GM23338 (cell line): ENCODE measurements around the gene C1orf174. TPM values are rescaled to one million over a fixed set of nuclear protein-coding genes. Genes with fewer than 3 reads are reported as not detected.

Experiments used
- ATAC-seq: fragments of 200-7000 bp; cut with Tn5 transposase; 3 replicates; pipeline ENCODE4 v1.9.1; 2020
- DNase-seq: peaks from one replicate; pipeline ENCODE4 v3.0.0-alpha.2; 2015; ENCODE audit warnings: low spot score
- H2AFZ ChIP-seq: fragments of 200-600 bp; sonication (generic); 2 replicates; pipeline ENCODE4 v1.8.0; 2016; ENCODE audit warnings: antibody characterized with exemption, mild to moderate bottlenecking, moderate library complexity
- H3F3A ChIP-seq: fragments of 200-600 bp; sonication (generic); replicated peaks from 2 replicates; pipeline ENCODE4 v1.8.0; 2017; ENCODE audit warnings: antibody characterized with exemption, mixed run types, low read depth
- H3K27ac ChIP-seq: fragments of 200-600 bp; sonication (generic); 2 replicates; pipeline ENCODE4 v1.6.1; 2016; ENCODE audit warnings: low read depth
- H3K27me3 ChIP-seq: fragments of 200-600 bp; sonication (generic); 2 replicates; pipeline ENCODE4 v1.8.0; 2016; ENCODE audit warnings: mild to moderate bottlenecking, mixed run types, moderate library complexity; ENCODE audit not compliant: insufficient read depth
- H3K36me3 ChIP-seq: fragments of 200-600 bp; sonication (generic); 2 replicates; pipeline ENCODE4 v1.8.0; 2016; ENCODE audit warnings: mild to moderate bottlenecking; ENCODE audit not compliant: insufficient read depth
- H3K4me1 ChIP-seq: fragments of 200-600 bp; sonication (generic); 2 replicates; pipeline ENCODE4 v1.8.0; 2016; ENCODE audit warnings: mild to moderate bottlenecking, moderate library complexity; ENCODE audit not compliant: insufficient read depth
- H3K4me2 ChIP-seq: fragments of 200-600 bp; sonication (generic); 2 replicates; pipeline ENCODE4 v1.7.1; 2017; ENCODE audit warnings: mixed run types
- H3K4me3 ChIP-seq: fragments of 200-600 bp; sonication (generic); 2 replicates; pipeline ENCODE4 v1.6.1; 2016; ENCODE audit warnings: mixed run types
- H3K79me2 ChIP-seq: fragments of 200-600 bp; sonication (generic); replicated peaks from 2 replicates; pipeline ENCODE4 v1.8.0; 2017; ENCODE audit warnings: mild to moderate bottlenecking; ENCODE audit not compliant: insufficient read depth
- H3K9me2 ChIP-seq: fragments of 200-600 bp; sonication (generic); 2 replicates; pipeline ENCODE4 v1.8.0; 2017; ENCODE audit not compliant: insufficient read depth
- H4K20me1 ChIP-seq: fragments of 200-600 bp; sonication (generic); replicated peaks from 2 replicates; pipeline ENCODE4 v1.8.0; 2017; ENCODE audit warnings: mild to moderate bottlenecking; ENCODE audit not compliant: insufficient read depth
- H3K27ac Mint-ChIP-seq: 2 replicates; pipeline ENCODE4 v1.8.0; 2020; ENCODE audit warnings: inconsistent platforms, mild to moderate bottlenecking, moderate library complexity, mixed read lengths
- H3K27me3 Mint-ChIP-seq: 3 replicates; pipeline ENCODE4 v1.8.0; 2022; ENCODE audit warnings: low read depth, mild to moderate bottlenecking, moderate library complexity, mixed read lengths, inconsistent platforms; ENCODE audit not compliant: insufficient read depth, poor library complexity
- H3K36me3 Mint-ChIP-seq: 3 replicates; pipeline ENCODE4 v1.8.0; 2021; ENCODE audit warnings: low read depth, mild to moderate bottlenecking, inconsistent platforms, moderate library complexity, mixed read lengths
- H3K4me1 Mint-ChIP-seq: 3 replicates; pipeline ENCODE4 v1.8.0; 2020; ENCODE audit warnings: mild to moderate bottlenecking, inconsistent platforms, mixed read lengths
- H3K4me3 Mint-ChIP-seq: 3 replicates; pipeline ENCODE4 v1.8.0; 2021; ENCODE audit warnings: moderate library complexity, mild to moderate bottlenecking, inconsistent platforms, mixed read lengths
- H3K9me3 Mint-ChIP-seq: 3 replicates; pipeline ENCODE4 v1.8.0; 2020; ENCODE audit warnings: moderate library complexity, mild to moderate bottlenecking, inconsistent platforms, mixed read lengths
- CREB1 ChIP-seq: fragments of 250-450 bp; sonication (Bioruptor Pico); IDR thresholded peaks from 2 replicates; pipeline ENCODE4 v1.5.0; 2020; ENCODE audit warnings: low read depth, mild to moderate bottlenecking, moderate library complexity
- EZH2phosphoT487 ChIP-seq: fragments of 200-600 bp; sonication (generic); IDR thresholded peaks from one replicate; pipeline ENCODE4 v1.8.1; 2018; ENCODE audit warnings: antibody characterized with exemption; ENCODE audit not compliant: unreplicated experiment
- NANOG ChIP-seq: IDR thresholded peaks from 2 replicates; pipeline ENCODE4 v1.6.1; 2016; ENCODE audit warnings: antibody characterized with exemption, borderline replicate concordance
- REST ChIP-seq: IDR thresholded peaks from one replicate; pipeline ENCODE4 v1.6.1; 2018; ENCODE audit warnings: antibody characterized with exemption; ENCODE audit not compliant: unreplicated experiment
- STAT1 ChIP-seq: IDR thresholded peaks from one replicate; pipeline ENCODE4 v1.6.1; 2016; ENCODE audit warnings: antibody characterized with exemption; ENCODE audit not compliant: unreplicated experiment
- ZNF114 ChIP-seq: fragments of 250-450 bp; sonication (Bioruptor Pico); IDR thresholded peaks from 2 replicates; pipeline ENCODE4 v1.5.0; 2020; ENCODE audit warnings: mild to moderate bottlenecking, moderate library complexity
- polyA plus RNA-seq: library from polyadenylated mRNA; unstranded; fragments of >200 nt; fragmentation: Nextera tagmentation; extraction: Ambion mirVana; gene quantifications from 2 replicates; pipeline ENCODE4 v1.2.1, GENCODE V29; 2016
- total RNA-seq: library from RNA; depleted of rRNA; stranded (reverse); fragments of >200 nt; shearing (Covaris generic); gene quantifications from 2 replicates; pipeline ENCODE4 v1.2.3, GENCODE V29; 2014

Gene C1orf174
- total and polyA plus RNA-seq, 2 experiments from 2014 or later = 28.5 to 28.7 TPM

- H3K27ac Mint-ChIP-seq = no peak overlapping the region
- Histone ChIP-seq H4K20me1 (no peaks in the 10 kb centered on the region), H3K9me2 (no peaks in the 10 kb centered on the region), H3F3A (no peaks in the 10 kb centered on the region), H3K79me2 (no peaks in the 10 kb centered on the region), H3K36me3 (no peaks in the 10 kb centered on the region), H2AFZ (no peak overlapping the region), H3K27me3 (no peaks in the 10 kb centered on the region), H3K4me1 (no peaks in the 10 kb centered on the region), H3K27ac (no peak overlapping the region), H3K4me2 (no peak overlapping the region), H3K4me3 (no peak overlapping the region)
- peaks cover 81% of the 10 kb centered on the region for H3K9me3 Mint-ChIP-seq
- H3K4me1 Mint-ChIP-seq = 0 out of 3 replicates have a peak, but pooled peaks cover 2% of the 10 kb centered on the region
- peaks cover 3% of the 10 kb centered on the region for H3K27me3 Mint-ChIP-seq
- H3K36me3 Mint-ChIP-seq = peaks cover 22% of the 10 kb centered on the region
- no peak overlapping the region for H3K4me3 Mint-ChIP-seq
- DNase-seq = no peak
- no peak for TF ChIP-seq EZH2phosphoT487
- no peak for ATAC-seq
These were observed 43.0 kb upstream of the C1orf174 start for GRCh38 chr1:3943123-3943431.

- Mint-ChIP-seq H3K4me3 (no peak overlapping the region), H3K9me3 (peaks cover 81% of the 10 kb centered on the region), H3K36me3 (peaks cover 23% of the 10 kb centered on the region), H3K27me3 (peaks cover 5% of the 10 kb centered on the region), H3K27ac (no peak overlapping the region), H3K4me1 (0 out of 3 replicates have a peak, but pooled peaks cover 2% of the 10 kb centered on the region)
- DNase-seq (no peak), ATAC-seq (no peak)
- H3K79me2 ChIP-seq = no peaks in the 10 kb centered on the region
- H3K9me2 ChIP-seq = no peaks in the 10 kb centered on the region
- no peak overlapping the region for H2AFZ ChIP-seq
- no peaks in the 10 kb centered on the region for H3K4me1 ChIP-seq
- H3K27ac ChIP-seq = no peak overlapping the region
- no peaks in the 10 kb centered on the region for H3K36me3 ChIP-seq
- H3K4me3 ChIP-seq = no peak overlapping the region
- no peaks in the 10 kb centered on the region for H3K27me3 ChIP-seq
- no peaks in the 10 kb centered on the region for H4K20me1 ChIP-seq
- H3F3A ChIP-seq = no peaks in the 10 kb centered on the region
- TF ChIP-seq EZH2phosphoT487 (no peak), STAT1 (no peak), NANOG (no peak)
- H3K4me2 ChIP-seq = no peak overlapping the region
These were observed 42.5 kb upstream of the C1orf174 start for GRCh38 chr1:3942416-3943122.

GRCh38 chr1:3940754-3941345, 40.8 kb upstream of the C1orf174 start:
- H3K79me2 ChIP-seq = no peaks in the 10 kb centered on the region
- H3K4me3 ChIP-seq = no peak overlapping the region
- DNase-seq = no peak
- peaks cover 81% of the 10 kb centered on the region for H3K9me3 Mint-ChIP-seq
- no peaks in the 10 kb centered on the region for H3K9me2 ChIP-seq
- peaks cover 23% of the 10 kb centered on the region for H3K36me3 Mint-ChIP-seq
- H3K4me3 Mint-ChIP-seq = no peak overlapping the region
- no peaks in the 10 kb centered on the region for H3K36me3 ChIP-seq
- no peaks in the 10 kb centered on the region for H3K4me1 ChIP-seq
- H3F3A ChIP-seq = no peaks in the 10 kb centered on the region
- no peak overlapping the region for H2AFZ ChIP-seq
- no peak overlapping the region for H3K27ac ChIP-seq
- 0 out of 3 replicates have a peak, but pooled peaks cover 2% of the 10 kb centered on the region for H3K4me1 Mint-ChIP-seq
- no peaks in the 10 kb centered on the region for H4K20me1 ChIP-seq
- H3K4me2 ChIP-seq = no peak overlapping the region
- ATAC-seq = no peak
- H3K27me3 ChIP-seq = no peaks in the 10 kb centered on the region
- H3K27me3 Mint-ChIP-seq = peaks cover 2% of the 10 kb centered on the region
- no peak overlapping the region for H3K27ac Mint-ChIP-seq
- TF ChIP-seq STAT1 (no peak), CREB1 (CRISPR knock-in tag) (no peak), REST (no peak), ZNF114 (CRISPR knock-in tag) (no peak)
